Fibroblast of lung (primary cell): ENCODE data around the gene TMEM63B.

Source experiments
- CTCF ChIP-seq, 2 donors: IDR thresholded peaks in 1 of 2; conservative IDR thresholded peaks in 1 of 2; 1 replicate in 1 of 2; 2 replicates in 1 of 2; pipeline ENCODE4 v1.5.1; 2011 to 2012; ENCODE audit warnings: low read length in 2 of 2, control low read depth in 1 of 2, inconsistent platforms in 1 of 2, low read depth in 1 of 2, mild to moderate bottlenecking in 1 of 2
- EZH2 ChIP-seq: IDR thresholded peaks from 2 replicates; pipeline ENCODE4 v1.5.1; 2012; ENCODE audit warnings: low read length, control low read depth, mild to moderate bottlenecking; ENCODE audit errors: missing control alignments

GRCh38 chr6:44178424-44179071 is 51.2 kb downstream of the TMEM63B start:
- no peak for TF ChIP-seq CTCF (conservative IDR thresholded peaks at IDR 0.05 in 1 of 2, IDR thresholded peaks at IDR 0.05 in 1 of 2; ENCODE audit: low read depth in 1 of 2, low read length in 2 of 2)
- TF ChIP-seq EZH2, result no peak
